Hepatocyte (in vitro differentiated cells): Measurements from ENCODE around the gene IGLL5.

Experiments
- CTCF ChIP-seq: fragments of 200-600 bp; sonication (generic); IDR thresholded peaks from 2 replicates; pipeline ENCODE4 v1.5.1; 2016; ENCODE audit warnings: antibody characterized with exemption, mild to moderate bottlenecking; ENCODE audit not compliant: poor library complexity
- EZH2 ChIP-seq: fragments of 200-600 bp; sonication (generic); IDR thresholded peaks from 2 replicates; pipeline ENCODE4 v1.6.1; 2016; ENCODE audit warnings: antibody characterized with exemption, mild to moderate bottlenecking, borderline replicate concordance
- EZH2phosphoT487 ChIP-seq: fragments of 200-600 bp; sonication (generic); IDR thresholded peaks from one replicate; pipeline ENCODE4 v1.6.1; 2018; ENCODE audit warnings: antibody characterized with exemption, mild to moderate bottlenecking, low read depth, moderate library complexity; ENCODE audit not compliant: unreplicated experiment, severe bottlenecking

- TF ChIP-seq CTCF (no peak), EZH2 (no peak), EZH2phosphoT487 (no peak)
Measured at GRCh38 chr22:22903355-22903777, 15.8 kb downstream of the IGLL5 start.
